Neural cell (in vitro differentiated cells): ENCODE results near the gene DNAJC5G. TPM values are rescaled to one million over a fixed set of nuclear protein-coding genes. Genes with fewer than 3 reads are reported as not detected.
A peak's percentile ranks its signal among the peaks of the same experiment; 100 is the strongest.

Experiments used
- H2AFZ ChIP-seq: fragments of 200-600, 300-800 bp; sonication (generic), shearing (Covaris generic); 2 replicates; pipeline ENCODE4 v1.6.0; 2014; ENCODE audit warnings: low read depth, mild to moderate bottlenecking, antibody characterized with exemption, low read length, moderate library complexity
- H3F3A ChIP-seq: fragments of 200-600 bp; shearing (Covaris generic); 2 replicates; pipeline ENCODE4 v1.6.1; 2016; ENCODE audit warnings: mild to moderate bottlenecking, moderate library complexity, mixed read lengths, antibody characterized with exemption, low read length; ENCODE audit not compliant: insufficient read depth, poor library complexity, severe bottlenecking
- H3K27ac ChIP-seq: fragments of 200-600, 300-800 bp; sonication (generic), shearing (Covaris generic); 2 replicates; pipeline ENCODE4 v1.5.1; 2014; ENCODE audit warnings: mild to moderate bottlenecking, low read length, moderate library complexity
- H3K27me3 ChIP-seq: fragments of 300-800, 200-600 bp; sonication (generic), shearing (Covaris generic); 2 replicates; pipeline ENCODE4 v1.6.0; 2014; ENCODE audit warnings: mild to moderate bottlenecking, low read depth, low read length, moderate library complexity; ENCODE audit not compliant: insufficient read depth
- H3K36me3 ChIP-seq: fragments of 300-800, 200-600 bp; sonication (generic), shearing (Covaris generic); 2 replicates; pipeline ENCODE4 v1.5.1; 2014; ENCODE audit warnings: mild to moderate bottlenecking, antibody characterized with exemption, low read length, moderate library complexity; ENCODE audit not compliant: insufficient read depth
- H3K4me2 ChIP-seq: fragments of 300-800, 200-600 bp; sonication (generic), shearing (Covaris generic); 2 replicates; pipeline ENCODE4 v1.6.0; 2014; ENCODE audit warnings: mild to moderate bottlenecking, low read length
- H3K4me3 ChIP-seq: fragments of 300-800, 200-600 bp; sonication (generic), shearing (Covaris generic); 2 replicates; pipeline ENCODE4 v1.5.1; 2014; ENCODE audit warnings: mild to moderate bottlenecking, low read length, moderate library complexity
- H3K79me2 ChIP-seq: fragments of 200-600 bp; shearing (Covaris generic); replicated peaks from 2 replicates; pipeline ENCODE4 v1.6.0; 2014; ENCODE audit warnings: mild to moderate bottlenecking, low read length, moderate library complexity; ENCODE audit not compliant: insufficient read depth
- H3K9ac ChIP-seq: fragments of 300-800, 200-600 bp; sonication (generic), shearing (Covaris generic); 2 replicates; pipeline ENCODE4 v1.6.1; 2016; ENCODE audit warnings: mild to moderate bottlenecking, low read length, mixed read lengths
- H3K9me2 ChIP-seq: fragments of 200-600 bp; shearing (Covaris generic); 2 replicates; pipeline ENCODE4 v1.6.1; 2016; ENCODE audit warnings: mild to moderate bottlenecking, low read length, mixed read lengths; ENCODE audit not compliant: insufficient read depth
- H3K9me3 ChIP-seq: fragments of 200-600, 300-800 bp; sonication (generic), shearing (Covaris generic); 2 replicates; pipeline ENCODE4 v1.6.1; 2016; ENCODE audit warnings: mild to moderate bottlenecking, mixed run types, low read length, moderate library complexity, mixed read lengths
- H4K20me1 ChIP-seq: fragments of 200-600 bp; shearing (Covaris generic); 2 replicates; pipeline ENCODE4 v1.6.1; 2016; ENCODE audit warnings: mild to moderate bottlenecking, mixed run types; ENCODE audit not compliant: insufficient read depth
- EZH2 ChIP-seq: fragments of 200-600, 300-800 bp; shearing (Covaris generic), sonication (generic); IDR thresholded peaks from 2 replicates; pipeline ENCODE4 v1.6.1; 2014; ENCODE audit warnings: antibody characterized with exemption, low read length, borderline replicate concordance, mild to moderate bottlenecking; ENCODE audit not compliant: insufficient read depth, poor library complexity, severe bottlenecking
- RAD21 ChIP-seq: fragments of 450-650 bp; conservative IDR thresholded peaks from 2 replicates; pipeline ENCODE4 v1.6.1; 2014; ENCODE audit warnings: antibody characterized with exemption, mild to moderate bottlenecking, moderate library complexity
- SMC3 ChIP-seq: fragments of 450-650 bp; conservative IDR thresholded peaks from 2 replicates; pipeline ENCODE4 v1.6.1; 2014; ENCODE audit warnings: antibody characterized with exemption, mild to moderate bottlenecking, moderate library complexity; ENCODE audit not compliant: poor library complexity
- TAF1 ChIP-seq: IDR thresholded peaks from 2 replicates; pipeline ENCODE4 v1.6.1; 2012; ENCODE audit warnings: low read depth
- polyA plus RNA-seq: library from polyadenylated mRNA; depleted of rRNA; stranded (reverse); fragments of >200 nt; gene quantifications from 2 replicates; pipeline ENCODE4 v1.2.3, GENCODE V29; 2014
- TF ChIP-seq, protein P1 (sequence below): IDR thresholded peaks from 2 replicates; pipeline ENCODE4 v1.6.1; 2012; ENCODE audit warnings: borderline replicate concordance
- TF ChIP-seq, protein P2 (sequence below): fragments of 450-650 bp; IDR thresholded peaks from 2 replicates; pipeline ENCODE4 v1.5.1; 2014; ENCODE audit warnings: antibody characterized with exemption, mild to moderate bottlenecking, moderate library complexity; ENCODE audit not compliant: poor library complexity, severe bottlenecking

The DNAJC5G gene
- polyA plus RNA-seq, 1 donor from 2014 or later = not detected

DNA sequence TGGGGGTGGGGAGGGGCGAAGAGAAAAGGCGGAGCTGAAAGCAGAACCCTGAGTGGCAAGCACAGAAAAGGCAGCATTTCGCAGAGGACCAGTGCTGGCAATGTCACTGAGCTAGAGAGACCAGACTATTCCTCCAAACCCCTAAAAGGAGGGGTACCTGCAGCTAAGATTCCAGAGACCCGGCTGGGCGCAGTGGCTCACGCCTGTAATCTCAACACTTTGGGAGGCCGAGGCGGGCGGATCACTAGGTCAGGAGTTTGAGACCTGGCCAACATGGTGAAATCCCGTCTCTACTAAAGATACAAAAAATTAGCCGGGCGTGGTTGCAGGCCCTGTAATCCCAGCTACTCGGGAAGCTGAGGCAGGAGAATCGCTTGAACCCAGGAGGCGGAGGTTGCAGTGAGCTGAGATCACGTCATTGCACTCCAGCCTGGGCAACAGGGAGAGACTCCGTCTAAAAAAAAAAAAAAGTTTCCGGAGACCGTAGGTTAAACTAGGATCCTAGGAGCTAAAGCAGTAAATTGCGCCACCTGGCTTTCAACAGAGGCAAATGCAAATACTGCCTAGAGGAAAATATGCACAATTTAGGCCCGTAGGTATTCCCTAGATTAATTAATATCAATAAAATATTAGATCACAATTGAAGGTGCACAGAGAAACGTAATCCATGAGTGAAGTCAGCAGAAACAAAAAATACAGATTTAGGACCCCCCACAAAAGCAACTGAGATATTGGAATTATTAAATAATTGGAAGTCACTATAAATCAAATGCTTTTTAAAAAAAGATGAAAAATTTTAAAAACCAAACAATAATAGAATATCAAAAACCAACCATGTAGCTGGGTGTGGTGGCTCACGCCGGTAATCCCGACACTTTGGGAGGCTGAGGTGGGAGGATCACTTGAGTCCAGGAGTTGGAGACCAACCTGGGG is 28.1 kb downstream of the DNAJC5G start:
- no peak overlapping the region for H2AFZ ChIP-seq
- H3K4me3 ChIP-seq = no peak overlapping the region
- no peak overlapping the region for H3K27ac ChIP-seq
- H4K20me1 ChIP-seq = no peaks in the 10 kb centered on the region
- no peaks in the 10 kb centered on the region for H3K9me2 ChIP-seq
- H3K4me2 ChIP-seq = no peak overlapping the region
- no peaks in the 10 kb centered on the region for H3K9me3 ChIP-seq
- H3K27me3 ChIP-seq = peaks cover 41% of the 10 kb centered on the region
- TF ChIP-seq RAD21 (peak; percentile 74), SMC3 (peak; percentile 84), TAF1 (no peak)
- TF ChIP-seq, protein P1, sequence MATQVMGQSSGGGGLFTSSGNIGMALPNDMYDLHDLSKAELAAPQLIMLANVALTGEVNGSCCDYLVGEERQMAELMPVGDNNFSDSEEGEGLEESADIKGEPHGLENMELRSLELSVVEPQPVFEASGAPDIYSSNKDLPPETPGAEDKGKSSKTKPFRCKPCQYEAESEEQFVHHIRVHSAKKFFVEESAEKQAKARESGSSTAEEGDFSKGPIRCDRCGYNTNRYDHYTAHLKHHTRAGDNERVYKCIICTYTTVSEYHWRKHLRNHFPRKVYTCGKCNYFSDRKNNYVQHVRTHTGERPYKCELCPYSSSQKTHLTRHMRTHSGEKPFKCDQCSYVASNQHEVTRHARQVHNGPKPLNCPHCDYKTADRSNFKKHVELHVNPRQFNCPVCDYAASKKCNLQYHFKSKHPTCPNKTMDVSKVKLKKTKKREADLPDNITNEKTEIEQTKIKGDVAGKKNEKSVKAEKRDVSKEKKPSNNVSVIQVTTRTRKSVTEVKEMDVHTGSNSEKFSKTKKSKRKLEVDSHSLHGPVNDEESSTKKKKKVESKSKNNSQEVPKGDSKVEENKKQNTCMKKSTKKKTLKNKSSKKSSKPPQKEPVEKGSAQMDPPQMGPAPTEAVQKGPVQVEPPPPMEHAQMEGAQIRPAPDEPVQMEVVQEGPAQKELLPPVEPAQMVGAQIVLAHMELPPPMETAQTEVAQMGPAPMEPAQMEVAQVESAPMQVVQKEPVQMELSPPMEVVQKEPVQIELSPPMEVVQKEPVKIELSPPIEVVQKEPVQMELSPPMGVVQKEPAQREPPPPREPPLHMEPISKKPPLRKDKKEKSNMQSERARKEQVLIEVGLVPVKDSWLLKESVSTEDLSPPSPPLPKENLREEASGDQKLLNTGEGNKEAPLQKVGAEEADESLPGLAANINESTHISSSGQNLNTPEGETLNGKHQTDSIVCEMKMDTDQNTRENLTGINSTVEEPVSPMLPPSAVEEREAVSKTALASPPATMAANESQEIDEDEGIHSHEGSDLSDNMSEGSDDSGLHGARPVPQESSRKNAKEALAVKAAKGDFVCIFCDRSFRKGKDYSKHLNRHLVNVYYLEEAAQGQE = no peak
- TF ChIP-seq, protein P2, sequence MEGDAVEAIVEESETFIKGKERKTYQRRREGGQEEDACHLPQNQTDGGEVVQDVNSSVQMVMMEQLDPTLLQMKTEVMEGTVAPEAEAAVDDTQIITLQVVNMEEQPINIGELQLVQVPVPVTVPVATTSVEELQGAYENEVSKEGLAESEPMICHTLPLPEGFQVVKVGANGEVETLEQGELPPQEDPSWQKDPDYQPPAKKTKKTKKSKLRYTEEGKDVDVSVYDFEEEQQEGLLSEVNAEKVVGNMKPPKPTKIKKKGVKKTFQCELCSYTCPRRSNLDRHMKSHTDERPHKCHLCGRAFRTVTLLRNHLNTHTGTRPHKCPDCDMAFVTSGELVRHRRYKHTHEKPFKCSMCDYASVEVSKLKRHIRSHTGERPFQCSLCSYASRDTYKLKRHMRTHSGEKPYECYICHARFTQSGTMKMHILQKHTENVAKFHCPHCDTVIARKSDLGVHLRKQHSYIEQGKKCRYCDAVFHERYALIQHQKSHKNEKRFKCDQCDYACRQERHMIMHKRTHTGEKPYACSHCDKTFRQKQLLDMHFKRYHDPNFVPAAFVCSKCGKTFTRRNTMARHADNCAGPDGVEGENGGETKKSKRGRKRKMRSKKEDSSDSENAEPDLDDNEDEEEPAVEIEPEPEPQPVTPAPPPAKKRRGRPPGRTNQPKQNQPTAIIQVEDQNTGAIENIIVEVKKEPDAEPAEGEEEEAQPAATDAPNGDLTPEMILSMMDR = peak; percentile 80
- H3K36me3 ChIP-seq = no peaks in the 10 kb centered on the region
- no peaks in the 10 kb centered on the region for H3K79me2 ChIP-seq
- no peaks in the 10 kb centered on the region for H3F3A ChIP-seq
- H3K9ac ChIP-seq = no peak overlapping the region

DNA sequence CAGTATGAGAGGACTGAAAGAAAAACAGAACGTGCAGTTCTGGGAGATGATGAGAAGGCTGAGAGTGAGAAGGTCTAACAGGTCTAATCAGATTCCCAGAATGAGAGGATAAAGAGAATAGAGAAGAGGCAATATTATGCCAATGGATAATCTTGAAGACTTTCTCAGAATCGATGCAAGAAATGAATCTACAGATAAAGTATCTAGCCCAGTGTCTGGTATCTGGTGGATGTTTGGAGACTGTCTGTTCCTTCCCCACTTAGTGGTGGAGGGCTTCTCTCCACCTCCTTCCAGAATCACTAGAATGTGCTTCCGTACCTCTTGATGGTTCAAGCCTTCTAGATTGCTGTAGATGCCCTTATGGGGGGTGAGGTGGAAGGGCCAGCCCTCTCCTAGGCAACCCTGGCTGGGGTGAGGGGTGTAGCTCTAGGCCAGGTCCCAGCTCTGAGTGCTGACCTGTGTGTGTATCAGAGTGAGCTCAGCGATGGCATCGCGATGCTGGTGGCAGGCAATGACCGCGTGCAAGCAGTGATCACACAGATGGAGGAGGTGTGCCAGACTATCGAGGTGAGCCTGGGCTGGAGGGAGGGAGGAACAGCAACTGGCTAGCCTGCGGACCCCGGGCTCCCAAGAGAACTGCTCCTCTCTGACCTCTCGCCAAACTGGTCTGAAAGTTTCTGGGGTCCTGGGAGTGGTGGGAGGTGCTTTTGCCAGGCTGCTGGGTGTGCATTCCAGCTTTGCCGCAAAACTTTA is 29.4 kb downstream of the DNAJC5G start:
- Histone ChIP-seq H3K27me3 (peaks cover 48% of the 10 kb centered on the region), H3K27ac (no peak overlapping the region), H3K4me2 (no peak overlapping the region), H2AFZ (no peak overlapping the region), H3K36me3 (no peaks in the 10 kb centered on the region), H3K9me3 (no peaks in the 10 kb centered on the region), H3K79me2 (no peaks in the 10 kb centered on the region), H3K9ac (no peak overlapping the region), H3K9me2 (no peaks in the 10 kb centered on the region), H3F3A (no peaks in the 10 kb centered on the region), H4K20me1 (no peaks in the 10 kb centered on the region), H3K4me3 (no peak overlapping the region)
- TF ChIP-seq TAF1 = no peak
- TF ChIP-seq RAD21 = no peak
- TF ChIP-seq EZH2 = no peak
